GM20431 (cell line): ENCODE data around the gene ASPDH.

Experiments used
- in situ Hi-C: fragments of 300-500 bp; cut with MseI, MboI; formaldehyde crosslinking; loops from one replicate; pipeline ENCODE4 v1.15.0; 2020; ENCODE audit warnings: low sequenced_read_pairs; ENCODE audit not compliant: unreplicated experiment

Gene ASPDH

DNA sequence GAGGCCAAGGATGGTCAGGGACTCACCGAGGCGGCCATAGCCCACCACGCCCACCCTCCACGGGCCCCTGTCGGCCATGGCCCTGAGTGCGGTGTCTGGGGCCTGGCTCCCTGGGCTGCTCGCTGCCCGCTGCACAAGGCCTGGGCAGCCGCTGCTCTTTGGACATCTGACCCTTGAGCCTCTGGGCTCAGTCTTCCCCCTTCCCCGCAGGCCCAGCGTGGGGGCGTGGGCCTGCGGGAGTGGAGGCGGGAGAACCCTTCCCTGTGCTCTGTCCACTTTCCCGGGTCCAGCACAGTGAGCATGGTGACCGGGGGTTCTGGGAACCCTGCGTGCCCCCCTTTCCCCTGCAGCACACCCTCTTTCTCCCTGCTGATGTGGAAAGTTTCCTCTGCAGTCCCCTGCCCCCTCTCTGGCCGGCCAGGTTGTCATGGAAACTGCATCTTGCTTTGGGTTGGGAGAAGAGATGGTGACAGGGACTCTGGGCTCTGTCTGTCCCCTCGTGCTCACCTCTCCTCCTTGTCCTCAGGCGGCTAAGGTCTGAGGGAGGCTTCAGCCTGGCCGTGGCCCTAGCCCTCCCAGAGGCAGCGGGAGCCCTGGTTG lies at the start of gene ASPDH:
Gene ASPDH, minus strand, starts transcription at position 168 of the 600 bp plus-strand sequence. Its CDS starts 90 bp downstream, at position 78.
- in situ Hi-C loops: no loop called here

- in situ Hi-C loops: no loop called here
Observed at GRCh38 chr19:50562996-50563395, 49.3 kb upstream of the ASPDH start.

DNA sequence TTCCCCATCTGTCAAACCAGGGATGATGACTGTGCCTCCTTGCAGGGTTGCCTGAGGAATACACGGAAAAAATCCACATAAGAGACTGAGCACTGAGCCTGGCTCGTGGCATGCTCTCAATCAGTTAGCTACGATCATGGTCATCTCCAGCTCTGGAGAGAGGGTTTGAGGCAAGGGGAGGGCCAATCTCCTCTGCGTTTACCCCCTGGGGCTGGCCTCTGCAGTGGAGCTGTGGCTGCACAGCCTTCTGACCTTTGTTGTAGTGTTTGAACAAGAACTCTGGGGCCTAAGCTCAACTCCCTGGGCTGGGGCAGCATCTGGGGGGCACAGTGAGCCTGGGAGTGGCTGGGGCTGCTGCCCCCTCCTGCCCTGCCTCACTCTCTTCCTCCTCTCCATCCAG lies 48.6 kb upstream of the ASPDH start:
- in situ Hi-C loops: no loop called here

GRCh38 chr19:50559636-50560035 lies 45.9 kb upstream of the ASPDH start:
- in situ Hi-C loops: no loop called here

DNA sequence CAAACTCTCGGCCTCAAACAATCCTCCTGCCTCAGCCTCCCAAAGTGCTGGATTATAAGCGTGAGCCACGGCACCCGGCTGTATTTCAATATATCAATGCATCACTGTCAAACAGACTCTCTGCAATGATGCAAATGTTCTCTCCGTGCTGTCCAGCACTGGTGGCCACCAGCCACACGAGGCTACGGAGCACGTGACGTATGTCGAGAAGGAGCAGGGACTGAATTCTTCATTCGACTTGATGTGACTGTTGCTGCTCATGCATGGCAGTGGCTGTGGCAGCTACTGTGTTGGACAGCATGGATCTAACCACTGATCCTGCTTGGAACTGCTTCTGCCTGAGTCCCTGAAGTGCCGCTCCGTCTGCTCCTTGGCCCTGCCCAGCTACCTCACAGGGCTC lies 44.7 kb upstream of the ASPDH start:
- in situ Hi-C loops: no loop called here

- in situ Hi-C loops: no loop called here
Observed at GRCh38 chr19:50558039-50558438, 44.3 kb upstream of the ASPDH start.

DNA sequence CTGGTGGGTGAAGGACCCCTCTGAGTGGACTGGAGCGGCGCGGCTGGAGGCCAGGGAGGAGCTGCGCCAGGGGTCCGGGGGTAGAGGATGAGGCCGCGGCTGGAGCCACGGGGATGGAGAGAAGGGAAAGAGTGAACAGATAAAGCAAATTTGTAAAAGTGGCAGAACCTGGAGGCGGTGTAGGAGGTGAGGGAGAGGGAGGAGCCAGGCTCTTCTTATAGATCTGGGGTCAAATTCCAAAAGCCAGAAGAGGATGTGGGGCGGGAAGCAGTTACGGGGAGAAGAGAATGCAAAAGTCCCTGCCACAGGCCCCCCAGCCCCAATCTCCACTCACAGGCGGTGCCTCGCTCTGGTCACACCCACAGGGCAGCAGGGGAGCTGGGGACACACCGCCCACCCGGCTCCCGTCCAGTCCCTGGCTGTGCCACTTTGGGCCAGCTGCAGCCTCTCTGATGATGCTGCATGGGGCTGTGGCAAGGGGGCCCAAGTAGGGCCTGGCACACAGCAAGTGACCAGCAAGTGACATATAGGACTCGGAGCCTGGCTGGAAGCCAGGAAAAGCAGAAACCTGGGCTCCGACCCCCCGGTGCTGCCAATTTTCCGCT lies 43.4 kb upstream of the ASPDH start:
- in situ Hi-C loops: no loop called here

DNA sequence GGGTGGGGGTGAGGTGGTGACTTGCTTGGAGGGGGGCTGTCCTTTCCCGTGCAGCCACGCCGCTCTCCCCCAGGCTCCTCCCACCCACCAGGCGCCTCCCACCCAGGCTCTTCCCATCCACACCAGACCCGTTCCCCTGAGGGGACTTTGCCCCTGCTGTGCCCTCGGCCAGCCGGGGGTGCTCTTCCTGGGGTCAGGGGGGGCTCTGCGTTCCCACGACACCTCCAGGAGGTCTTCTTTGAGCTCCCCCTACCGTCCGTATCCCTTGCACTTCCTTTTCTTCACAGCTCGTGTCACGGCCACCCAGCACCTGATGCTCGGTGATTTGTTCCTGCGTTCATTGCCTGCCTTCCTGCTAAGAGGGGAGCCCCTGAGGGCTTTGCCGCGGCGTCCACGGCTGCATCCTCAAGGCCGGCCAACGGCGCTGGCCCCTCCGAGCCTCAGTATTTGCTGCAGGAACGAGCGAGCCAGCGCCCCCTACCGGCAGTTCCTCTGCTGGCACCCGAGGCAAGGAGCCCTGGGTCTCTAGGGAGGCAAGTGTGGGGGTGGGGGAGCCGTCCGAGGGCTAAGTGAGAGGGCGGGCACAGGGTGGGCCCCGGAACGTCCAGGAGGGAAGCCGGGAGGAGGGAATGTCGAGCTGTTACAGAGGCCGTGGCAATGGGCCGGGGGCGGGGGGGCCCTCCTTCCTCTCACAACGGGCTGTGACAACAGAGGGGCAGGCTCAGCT lies 42.7 kb upstream of the ASPDH start:
- in situ Hi-C loops: no loop called here

DNA sequence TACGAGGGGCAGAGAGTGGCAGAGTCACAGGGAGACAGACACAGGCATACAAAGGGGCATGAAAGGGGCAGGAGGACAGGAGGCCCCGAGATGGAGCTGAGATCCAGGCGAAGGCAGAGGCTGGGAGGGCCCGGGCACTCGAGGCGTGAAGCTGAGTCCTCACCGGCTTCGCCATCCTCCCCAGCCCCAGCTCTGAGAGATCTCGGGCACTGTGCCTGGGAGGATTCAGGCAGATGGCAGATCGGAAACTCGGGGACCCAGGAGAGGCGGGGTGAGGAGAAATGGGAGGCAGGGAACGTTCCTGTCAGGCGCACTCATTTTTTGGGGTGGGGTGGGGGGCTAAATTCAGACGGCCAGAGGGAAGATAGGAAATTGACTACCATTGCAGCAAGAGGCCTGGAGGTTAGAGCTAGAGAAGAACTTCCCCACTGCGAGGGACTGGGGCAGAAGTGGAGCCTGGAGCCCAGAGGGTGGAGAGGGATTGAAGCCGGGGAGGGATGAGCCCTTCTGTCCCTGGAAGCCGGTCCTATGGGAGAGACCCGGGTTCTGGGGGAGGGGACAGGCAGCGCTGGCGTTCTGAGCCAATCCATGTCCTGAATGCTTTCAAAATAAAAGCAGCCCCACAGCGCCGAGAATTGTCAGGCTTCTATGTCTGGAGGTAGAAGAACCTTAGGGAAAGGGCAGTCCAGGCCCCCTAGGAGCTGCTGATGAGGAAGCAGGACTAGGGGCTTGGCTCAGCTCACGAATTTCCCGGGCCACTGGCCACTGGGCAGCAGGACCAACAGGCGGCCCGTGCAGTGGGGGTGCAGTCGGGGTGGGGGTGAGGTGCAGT lies 42.0 kb upstream of the ASPDH start:
- in situ Hi-C loops: no loop called here

DNA sequence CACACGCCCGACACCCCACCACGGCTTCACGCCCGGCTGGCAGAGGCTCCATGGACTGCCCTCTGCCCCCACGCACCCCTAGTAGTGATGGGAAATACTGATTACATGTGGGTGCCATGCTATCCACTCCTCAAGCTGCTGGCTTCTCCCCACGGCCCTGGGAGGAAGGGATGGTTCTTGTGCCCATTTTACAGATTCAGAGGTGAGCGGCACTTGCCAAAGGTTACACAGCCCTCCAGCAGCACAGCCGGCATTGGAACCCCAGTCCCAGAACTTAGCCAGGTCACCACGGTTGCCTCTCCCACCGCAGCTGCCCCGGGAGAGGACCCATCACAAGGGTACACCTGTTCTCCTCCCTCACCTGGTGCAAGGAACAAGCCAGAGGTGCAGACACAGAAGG lies 41.3 kb upstream of the ASPDH start:
- in situ Hi-C loops: no loop called here

- in situ Hi-C loops: no loop called here
Observed at GRCh38 chr19:50554212-50554611, 40.5 kb upstream of the ASPDH start.

DNA sequence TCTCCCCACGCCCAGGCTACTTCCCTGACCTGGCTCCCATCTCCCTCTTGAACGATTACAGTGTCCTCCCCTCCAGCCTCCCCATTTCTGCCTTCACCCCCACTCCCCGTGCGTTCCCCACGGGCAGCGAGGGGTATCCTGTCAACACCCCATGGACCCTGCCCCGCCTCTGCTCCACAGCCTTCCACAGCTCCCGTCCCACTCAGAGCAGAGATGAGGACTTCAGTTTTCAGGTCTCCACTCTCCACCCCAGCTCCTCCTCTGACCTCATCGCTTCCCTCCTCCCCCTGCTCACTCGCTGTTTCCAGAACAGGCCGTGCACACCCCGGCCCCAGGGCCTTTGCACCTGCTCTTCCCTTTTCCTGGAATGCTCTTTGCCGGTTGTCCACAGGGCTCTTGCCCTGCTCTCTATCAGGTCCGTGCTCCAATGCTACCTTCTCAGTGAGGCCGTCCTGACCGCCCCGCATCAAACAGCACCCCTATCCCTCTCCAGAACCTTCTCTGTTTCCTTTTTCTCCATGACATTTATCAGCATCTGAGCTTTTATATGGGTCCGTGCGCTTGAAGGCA lies 39.5 kb upstream of the ASPDH start:
- in situ Hi-C loops: no loop called here

DNA sequence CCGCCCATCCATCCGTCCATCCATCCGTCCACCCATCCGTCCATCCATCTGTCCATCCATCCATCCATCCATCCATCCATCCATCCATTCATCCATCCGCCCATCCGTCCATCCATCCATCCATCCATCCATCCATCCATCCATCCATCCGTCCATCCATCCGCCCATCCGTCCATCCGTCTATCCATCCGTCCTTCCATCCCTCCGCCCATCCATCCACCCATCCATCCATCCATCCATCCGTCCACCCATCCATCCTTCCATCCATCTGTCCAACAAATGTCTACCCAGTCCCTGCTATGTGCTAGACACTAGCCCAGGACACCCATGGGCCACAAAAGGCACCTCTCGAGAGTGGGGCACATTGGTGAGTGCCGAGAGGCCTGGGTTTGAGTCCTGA lies 38.8 kb upstream of the ASPDH start:
- in situ Hi-C loops: no loop called here

- in situ Hi-C loops: no loop called here
Observed at GRCh38 chr19:50551715-50552187, 38.0 kb upstream of the ASPDH start.

GRCh38 chr19:50551034-50551714 lies 37.5 kb upstream of the ASPDH start:
- in situ Hi-C loops: no loop called here

- in situ Hi-C loops: no loop called here
Observed at GRCh38 chr19:50550594-50550966, 36.9 kb upstream of the ASPDH start.

- in situ Hi-C loops: loop anchor here (25.0 kb wide), 1 partner anchor 237 kb away; the partner anchor contains the start of gene ACP4
Observed at GRCh38 chr19:50549927-50550593, 36.3 kb upstream of the ASPDH start.

DNA sequence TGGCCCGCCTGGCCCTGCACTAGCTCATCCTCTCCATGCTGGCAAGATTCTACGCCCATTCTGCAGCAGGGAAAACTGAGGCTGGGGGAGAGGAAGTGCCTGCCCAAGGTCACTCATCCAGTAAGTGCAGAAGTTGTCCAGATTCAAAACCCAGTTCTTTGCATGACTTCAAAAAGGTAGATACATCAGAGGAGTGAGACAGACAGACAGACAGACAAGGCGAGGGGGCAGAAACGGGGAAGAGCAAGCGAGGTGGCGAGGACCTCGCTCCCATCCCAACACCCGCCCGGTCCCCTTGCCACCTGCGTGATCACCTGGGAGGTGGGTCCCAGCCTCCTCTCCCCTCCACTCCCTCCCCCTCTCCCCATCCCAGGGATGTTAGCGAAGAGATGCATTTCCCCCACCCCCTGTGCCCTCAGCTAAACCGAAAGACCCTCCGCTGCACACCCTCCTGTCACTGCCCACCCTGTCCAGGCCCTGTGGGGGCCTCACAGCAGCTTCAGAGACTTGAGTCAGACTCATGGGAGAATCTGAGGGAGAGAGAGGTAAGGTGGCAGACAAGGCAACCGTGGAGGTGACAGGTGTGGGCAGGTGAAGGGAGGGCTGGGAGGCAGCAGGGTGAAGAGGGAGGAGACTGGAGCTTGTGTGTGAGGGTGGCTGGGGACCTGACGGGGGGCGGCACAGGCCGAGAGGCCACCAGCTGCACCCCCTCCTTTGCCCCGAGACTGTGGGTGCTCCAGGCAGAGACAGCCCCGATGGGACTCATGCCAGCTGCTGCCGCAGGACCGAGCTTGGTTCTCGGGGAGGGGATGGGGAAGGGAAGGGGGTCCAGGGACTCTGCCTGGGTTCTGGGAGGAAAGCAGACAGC lies 35.6 kb upstream of the ASPDH start:
- in situ Hi-C loops: loop anchor here (25.0 kb wide), 1 partner anchor 238 kb away; the partner anchor contains the start of gene ACP4
